ENCODE data around the gene SASH1. TPM values are rescaled to one million over a fixed set of nuclear protein-coding genes. Genes with fewer than 3 reads are reported as not detected.
A peak's percentile ranks its signal among the peaks of the same experiment; 100 is the strongest.

SASH1 gene
- total and polyA plus RNA-seq, 2 of the 8 experiments (the other 6 are each of a cell fraction or from before 2014, with no cell fraction given) = 6.0 to 20.2 TPM

- TF ChIP-seq, protein P1, sequence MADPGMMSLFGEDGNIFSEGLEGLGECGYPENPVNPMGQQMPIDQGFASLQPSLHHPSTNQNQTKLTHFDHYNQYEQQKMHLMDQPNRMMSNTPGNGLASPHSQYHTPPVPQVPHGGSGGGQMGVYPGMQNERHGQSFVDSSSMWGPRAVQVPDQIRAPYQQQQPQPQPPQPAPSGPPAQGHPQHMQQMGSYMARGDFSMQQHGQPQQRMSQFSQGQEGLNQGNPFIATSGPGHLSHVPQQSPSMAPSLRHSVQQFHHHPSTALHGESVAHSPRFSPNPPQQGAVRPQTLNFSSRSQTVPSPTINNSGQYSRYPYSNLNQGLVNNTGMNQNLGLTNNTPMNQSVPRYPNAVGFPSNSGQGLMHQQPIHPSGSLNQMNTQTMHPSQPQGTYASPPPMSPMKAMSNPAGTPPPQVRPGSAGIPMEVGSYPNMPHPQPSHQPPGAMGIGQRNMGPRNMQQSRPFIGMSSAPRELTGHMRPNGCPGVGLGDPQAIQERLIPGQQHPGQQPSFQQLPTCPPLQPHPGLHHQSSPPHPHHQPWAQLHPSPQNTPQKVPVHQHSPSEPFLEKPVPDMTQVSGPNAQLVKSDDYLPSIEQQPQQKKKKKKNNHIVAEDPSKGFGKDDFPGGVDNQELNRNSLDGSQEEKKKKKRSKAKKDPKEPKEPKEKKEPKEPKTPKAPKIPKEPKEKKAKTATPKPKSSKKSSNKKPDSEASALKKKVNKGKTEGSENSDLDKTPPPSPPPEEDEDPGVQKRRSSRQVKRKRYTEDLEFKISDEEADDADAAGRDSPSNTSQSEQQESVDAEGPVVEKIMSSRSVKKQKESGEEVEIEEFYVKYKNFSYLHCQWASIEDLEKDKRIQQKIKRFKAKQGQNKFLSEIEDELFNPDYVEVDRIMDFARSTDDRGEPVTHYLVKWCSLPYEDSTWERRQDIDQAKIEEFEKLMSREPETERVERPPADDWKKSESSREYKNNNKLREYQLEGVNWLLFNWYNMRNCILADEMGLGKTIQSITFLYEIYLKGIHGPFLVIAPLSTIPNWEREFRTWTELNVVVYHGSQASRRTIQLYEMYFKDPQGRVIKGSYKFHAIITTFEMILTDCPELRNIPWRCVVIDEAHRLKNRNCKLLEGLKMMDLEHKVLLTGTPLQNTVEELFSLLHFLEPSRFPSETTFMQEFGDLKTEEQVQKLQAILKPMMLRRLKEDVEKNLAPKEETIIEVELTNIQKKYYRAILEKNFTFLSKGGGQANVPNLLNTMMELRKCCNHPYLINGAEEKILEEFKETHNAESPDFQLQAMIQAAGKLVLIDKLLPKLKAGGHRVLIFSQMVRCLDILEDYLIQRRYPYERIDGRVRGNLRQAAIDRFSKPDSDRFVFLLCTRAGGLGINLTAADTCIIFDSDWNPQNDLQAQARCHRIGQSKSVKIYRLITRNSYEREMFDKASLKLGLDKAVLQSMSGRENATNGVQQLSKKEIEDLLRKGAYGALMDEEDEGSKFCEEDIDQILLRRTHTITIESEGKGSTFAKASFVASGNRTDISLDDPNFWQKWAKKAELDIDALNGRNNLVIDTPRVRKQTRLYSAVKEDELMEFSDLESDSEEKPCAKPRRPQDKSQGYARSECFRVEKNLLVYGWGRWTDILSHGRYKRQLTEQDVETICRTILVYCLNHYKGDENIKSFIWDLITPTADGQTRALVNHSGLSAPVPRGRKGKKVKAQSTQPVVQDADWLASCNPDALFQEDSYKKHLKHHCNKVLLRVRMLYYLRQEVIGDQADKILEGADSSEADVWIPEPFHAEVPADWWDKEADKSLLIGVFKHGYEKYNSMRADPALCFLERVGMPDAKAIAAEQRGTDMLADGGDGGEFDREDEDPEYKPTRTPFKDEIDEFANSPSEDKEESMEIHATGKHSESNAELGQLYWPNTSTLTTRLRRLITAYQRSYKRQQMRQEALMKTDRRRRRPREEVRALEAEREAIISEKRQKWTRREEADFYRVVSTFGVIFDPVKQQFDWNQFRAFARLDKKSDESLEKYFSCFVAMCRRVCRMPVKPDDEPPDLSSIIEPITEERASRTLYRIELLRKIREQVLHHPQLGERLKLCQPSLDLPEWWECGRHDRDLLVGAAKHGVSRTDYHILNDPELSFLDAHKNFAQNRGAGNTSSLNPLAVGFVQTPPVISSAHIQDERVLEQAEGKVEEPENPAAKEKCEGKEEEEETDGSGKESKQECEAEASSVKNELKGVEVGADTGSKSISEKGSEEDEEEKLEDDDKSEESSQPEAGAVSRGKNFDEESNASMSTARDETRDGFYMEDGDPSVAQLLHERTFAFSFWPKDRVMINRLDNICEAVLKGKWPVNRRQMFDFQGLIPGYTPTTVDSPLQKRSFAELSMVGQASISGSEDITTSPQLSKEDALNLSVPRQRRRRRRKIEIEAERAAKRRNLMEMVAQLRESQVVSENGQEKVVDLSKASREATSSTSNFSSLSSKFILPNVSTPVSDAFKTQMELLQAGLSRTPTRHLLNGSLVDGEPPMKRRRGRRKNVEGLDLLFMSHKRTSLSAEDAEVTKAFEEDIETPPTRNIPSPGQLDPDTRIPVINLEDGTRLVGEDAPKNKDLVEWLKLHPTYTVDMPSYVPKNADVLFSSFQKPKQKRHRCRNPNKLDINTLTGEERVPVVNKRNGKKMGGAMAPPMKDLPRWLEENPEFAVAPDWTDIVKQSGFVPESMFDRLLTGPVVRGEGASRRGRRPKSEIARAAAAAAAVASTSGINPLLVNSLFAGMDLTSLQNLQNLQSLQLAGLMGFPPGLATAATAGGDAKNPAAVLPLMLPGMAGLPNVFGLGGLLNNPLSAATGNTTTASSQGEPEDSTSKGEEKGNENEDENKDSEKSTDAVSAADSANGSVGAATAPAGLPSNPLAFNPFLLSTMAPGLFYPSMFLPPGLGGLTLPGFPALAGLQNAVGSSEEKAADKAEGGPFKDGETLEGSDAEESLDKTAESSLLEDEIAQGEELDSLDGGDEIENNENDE (IDR thresholded peaks at IDR 0.05; ENCODE audit: insufficient replicate concordance, low read length) = peak; percentile 61
- TF ChIP-seq CTBP2 (IDR thresholded peaks at IDR 0.05; ENCODE audit: borderline replicate concordance, insufficient read depth, insufficient read length, low read length) (no peak), EGR1 (IDR thresholded peaks at IDR 0.05; ENCODE audit: borderline replicate concordance, low read depth, low read length) (no peak), CEBPB (IDR thresholded peaks at IDR 0.05; ENCODE audit: low read depth, low read length) (no peak), NRF1 (IDR thresholded peaks at IDR 0.05; ENCODE audit: low read depth, low read length) (no peak), ASH2L (IDR thresholded peaks at IDR 0.05; ENCODE audit: low read length) (no peak), SUZ12 (IDR thresholded peaks at IDR 0.05; ENCODE audit: low read length) (no peak), MAFK (IDR thresholded peaks at IDR 0.05; ENCODE audit: low read depth, low read length) (peak; percentile 85), KDM1A (IDR thresholded peaks at IDR 0.05; ENCODE audit: borderline replicate concordance, low read length) (no peak), ZNF274 (IDR thresholded peaks at IDR 0.05; ENCODE audit: borderline replicate concordance, extremely low read depth, low read length) (no peak)
- TF ChIP-seq, protein P2, sequence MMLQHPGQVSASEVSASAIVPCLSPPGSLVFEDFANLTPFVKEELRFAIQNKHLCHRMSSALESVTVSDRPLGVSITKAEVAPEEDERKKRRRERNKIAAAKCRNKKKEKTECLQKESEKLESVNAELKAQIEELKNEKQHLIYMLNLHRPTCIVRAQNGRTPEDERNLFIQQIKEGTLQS (IDR thresholded peaks at IDR 0.05; ENCODE audit: insufficient read depth, low read depth, low read length) = no peak
These were observed 187.8 kb downstream of the SASH1 start (continued) for GRCh38 chr6:148530394-148530953.

Measured in H1 (cell line).